ENCODE data around the gene RIOX2. TPM values are rescaled to one million over a fixed set of nuclear protein-coding genes. Genes with fewer than 3 reads are reported as not detected.

Gene RIOX2
- total and polyA plus RNA-seq, 2 of the 13 experiments (the other 11 are each of a cell fraction or from before 2014, with no cell fraction given) = 19.9 to 43.3 TPM

- TF ChIP-seq ZNF776 (CRISPR knock-in tag; IDR thresholded peaks at IDR 0.05) (no peak), NONO (IDR thresholded peaks at IDR 0.05) (no peak), NONO (CRISPR knock-in tag; conservative IDR thresholded peaks at IDR 0.05) (no peak), RFX3 (CRISPR knock-in tag; IDR thresholded peaks at IDR 0.05) (no peak), CENPT (CRISPR knock-in tag; IDR thresholded peaks at IDR 0.05; ENCODE audit: low read depth) (no peak), SUZ12 (IDR thresholded peaks at IDR 0.05; ENCODE audit: low read depth, low read length) (no peak), ZSCAN29 (CRISPR knock-in tag; conservative IDR thresholded peaks at IDR 0.05) (no peak), ZNF343 (CRISPR knock-in tag; IDR thresholded peaks at IDR 0.05) (no peak), ZNF430 (CRISPR knock-in tag; IDR thresholded peaks at IDR 0.05) (no peak)
These were observed 46.1 kb upstream of the RIOX2 start (continued) for GRCh38 chr3:98018301-98018700.

DNA sequence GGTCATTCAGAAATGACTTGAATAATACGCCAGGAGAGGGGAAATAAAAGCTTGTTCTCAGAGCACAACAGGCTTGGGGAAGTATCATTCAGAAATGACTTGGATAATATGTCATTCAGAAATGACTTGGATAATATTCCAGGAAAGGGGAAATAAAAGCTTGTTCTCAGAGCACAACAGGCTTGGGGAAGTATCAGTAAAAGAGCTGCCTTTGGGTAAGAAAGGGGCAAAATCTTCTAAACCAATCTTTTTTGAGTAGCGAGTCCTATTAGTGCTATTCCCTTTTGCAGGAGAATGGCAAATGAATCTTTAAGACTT lies 42.0 kb upstream of the RIOX2 start:
- H2AFZ ChIP-seq (ENCODE audit: low read length) = no peak overlapping the region
- intact Hi-C loops (cut with micrococcal nuclease; ENCODE audit: unreplicated experiment) = loop anchor here (5.0 kb wide), 1 partner anchor 112 kb away; no protein-coding TSS in a partner anchor
- DNase-seq (ENCODE audit: low spot score) (no peak), FAIRE-seq (peak; percentile 30), ATAC-seq (no peak)
- no peak overlapping the region for H3K4me3 ChIP-seq (replicated peaks in 1 of 3; ENCODE audit: insufficient read depth in 1 of 3, low read depth in 2 of 3, low read length in 3 of 3)
- ChIA-PET POLR2A (no interaction called here), CTCF (ENCODE audit: low intra/inter-chr PET ratio, low total read pairs) (no interaction called here)
- peaks cover 53% of the 10 kb centered on the region for H3K4me1 ChIP-seq (ENCODE audit: insufficient read depth, low read length)
- 93% methylated on average over 2 of the region's 2 CpGs for WGBS (ENCODE audit: low lambda C conversion rate)
- H3K9me3 ChIP-seq (ENCODE audit: low read length) = no peaks in the 10 kb centered on the region
- no peaks in the 10 kb centered on the region for H3K36me3 ChIP-seq (replicated peaks in 1 of 2; ENCODE audit: control insufficient read depth in 1 of 2, insufficient read depth in 2 of 2, low read length in 2 of 2)
- no peaks in the 10 kb centered on the region for H3K79me2 ChIP-seq (ENCODE audit: insufficient read depth, low read length)
- no peak overlapping the region for H3K27ac ChIP-seq (ENCODE audit: extremely low read length, insufficient read depth, low read length)
- no peaks in the 10 kb centered on the region for H3K27me3 ChIP-seq (ENCODE audit: control insufficient read depth in 1 of 2, insufficient read depth in 2 of 2, low read length in 2 of 2)
- TF ChIP-seq, protein P1, sequence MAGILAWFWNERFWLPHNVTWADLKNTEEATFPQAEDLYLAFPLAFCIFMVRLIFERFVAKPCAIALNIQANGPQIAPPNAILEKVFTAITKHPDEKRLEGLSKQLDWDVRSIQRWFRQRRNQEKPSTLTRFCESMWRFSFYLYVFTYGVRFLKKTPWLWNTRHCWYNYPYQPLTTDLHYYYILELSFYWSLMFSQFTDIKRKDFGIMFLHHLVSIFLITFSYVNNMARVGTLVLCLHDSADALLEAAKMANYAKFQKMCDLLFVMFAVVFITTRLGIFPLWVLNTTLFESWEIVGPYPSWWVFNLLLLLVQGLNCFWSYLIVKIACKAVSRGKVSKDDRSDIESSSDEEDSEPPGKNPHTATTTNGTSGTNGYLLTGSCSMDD (CRISPR knock-in tag; IDR thresholded peaks at IDR 0.05) = no peak
- TF ChIP-seq MYNN (CRISPR knock-in tag; IDR thresholded peaks at IDR 0.05; ENCODE audit: low read depth) = no peak
- TF ChIP-seq TAF15 (IDR thresholded peaks at IDR 0.05; ENCODE audit: low read depth, low read length, poor library complexity, severe bottlenecking) = no peak
- TF ChIP-seq, protein P2, sequence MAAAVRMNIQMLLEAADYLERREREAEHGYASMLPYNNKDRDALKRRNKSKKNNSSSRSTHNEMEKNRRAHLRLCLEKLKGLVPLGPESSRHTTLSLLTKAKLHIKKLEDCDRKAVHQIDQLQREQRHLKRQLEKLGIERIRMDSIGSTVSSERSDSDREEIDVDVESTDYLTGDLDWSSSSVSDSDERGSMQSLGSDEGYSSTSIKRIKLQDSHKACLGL (CRISPR knock-in tag; IDR thresholded peaks at IDR 0.05) = no peak
- no peak for TF ChIP-seq HDAC6 (IDR thresholded peaks at IDR 0.05; ENCODE audit: low read depth, low read length)
- TF ChIP-seq PCBP2 (optimal IDR thresholded peaks at IDR 0.05; ENCODE audit: low read depth, low read length, poor library complexity, severe bottlenecking) = no peak
- no peak for TF ChIP-seq RFX3 (CRISPR knock-in tag; IDR thresholded peaks at IDR 0.05)
- TF ChIP-seq ZNF124 (CRISPR knock-in tag; IDR thresholded peaks at IDR 0.05) = no peak
- TF ChIP-seq SRSF4 (IDR thresholded peaks at IDR 0.05; ENCODE audit: low read depth, low read length, poor library complexity, severe bottlenecking) = no peak
- TF ChIP-seq, protein P3, sequence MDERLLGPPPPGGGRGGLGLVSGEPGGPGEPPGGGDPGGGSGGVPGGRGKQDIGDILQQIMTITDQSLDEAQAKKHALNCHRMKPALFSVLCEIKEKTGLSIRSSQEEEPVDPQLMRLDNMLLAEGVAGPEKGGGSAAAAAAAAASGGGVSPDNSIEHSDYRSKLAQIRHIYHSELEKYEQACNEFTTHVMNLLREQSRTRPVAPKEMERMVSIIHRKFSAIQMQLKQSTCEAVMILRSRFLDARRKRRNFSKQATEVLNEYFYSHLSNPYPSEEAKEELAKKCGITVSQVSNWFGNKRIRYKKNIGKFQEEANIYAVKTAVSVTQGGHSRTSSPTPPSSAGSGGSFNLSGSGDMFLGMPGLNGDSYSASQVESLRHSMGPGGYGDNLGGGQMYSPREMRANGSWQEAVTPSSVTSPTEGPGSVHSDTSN (CRISPR knock-in tag; IDR thresholded peaks at IDR 0.05) = no peak
- no peak for TF ChIP-seq GTF2F1 (IDR thresholded peaks at IDR 0.05; ENCODE audit: low read length)
- no peak for TF ChIP-seq NR3C1 (CRISPR knock-in tag; IDR thresholded peaks at IDR 0.05)
- TF ChIP-seq ARNT2 (CRISPR knock-in tag; IDR thresholded peaks at IDR 0.05; ENCODE audit: low read depth) = no peak
- TF ChIP-seq NFIC (IDR thresholded peaks at IDR 0.05; ENCODE audit: low read length) = no peak
- no peak for TF ChIP-seq HNF4G (IDR thresholded peaks at IDR 0.05; ENCODE audit: borderline replicate concordance, low read depth, low read length)
- no peak for TF ChIP-seq HNF4G (CRISPR knock-in tag; IDR thresholded peaks at IDR 0.05; ENCODE audit: borderline replicate concordance, low read depth)
- H3K9ac ChIP-seq (ENCODE audit: insufficient read depth, low read depth, low read length) = no peak overlapping the region
- in situ Hi-C loops (cut with HindIII; ENCODE audit: extremely low pct_ligation_motif_present, low pct_unique_long_range_greater_than_20kb) = loop anchor here (5.0 kb wide), 1 partner anchor 42 kb away; the partner anchor contains the start of gene RIOX2
- H4K20me1 ChIP-seq (ENCODE audit: insufficient read depth, low read length) = no peaks in the 10 kb centered on the region
- H3K4me2 ChIP-seq (ENCODE audit: low read depth, low read length) = no peak overlapping the region
- no TSS peak for BruUV-seq (replicated peaks)

Data from HepG2 (cell line).